HepG2 (cell line): ENCODE results near the gene MAP4K3. TPM values are rescaled to one million over a fixed set of nuclear protein-coding genes. Genes with fewer than 3 reads are reported as not detected.
A peak's percentile ranks its signal among the peaks of the same experiment; 100 is the strongest.

Experiments
- ATAC-seq: fragments of 200-7000 bp; cut with Tn5 transposase; 3 replicates; pipeline ENCODE4 v1.9.1; 2020; ENCODE audit warnings: mild to moderate bottlenecking, moderate library complexity
- BruUV-seq: library from RNA; stranded (reverse); fragments of 400-500 nt; replicated peaks from 2 replicates; lab custom pipeline; 2021; lab: Mats Ljungman, UMichigan
- CTCF ChIA-PET: fragments of 300-600 bp; formaldehyde crosslinking; extraction: SDS; loops from one replicate; lab custom pipeline; 2021; ENCODE audit warnings: low total read pairs, inconsistent platforms, low intra/inter-chr PET ratio; lab: Yijun Ruan, JAX
- POLR2A ChIA-PET: fragments of 350-600 bp; sonication (Branson Sonifier 250); formaldehyde crosslinking; loops from one replicate; lab custom pipeline; 2020; ENCODE audit warnings: antibody characterized with exemption, inconsistent platforms; lab: Yijun Ruan, JAX
- DNase-seq: peaks from one replicate; pipeline ENCODE4 v3.0.0-alpha.2; 2015; ENCODE audit warnings: low spot score
- FAIRE-seq: peaks from 3 replicates; lab custom pipeline; 2011; peaks lifted over from hg19 to GRCh38; lab: Jason Lieb, UNC
- H2AFZ ChIP-seq: one replicate; pipeline ENCODE4 v1.6.1; 2011; ENCODE audit warnings: low read length, inconsistent platforms
- H3K27ac ChIP-seq: fragments of 300-600 bp; 3 replicates; pipeline ENCODE4 v1.8.0; 2011; ENCODE audit warnings: mixed run types, mild to moderate bottlenecking, mixed read lengths, low read length, inconsistent platforms; ENCODE audit not compliant: insufficient read depth; ENCODE audit errors: extremely low read length
- H3K27me3 ChIP-seq, 2 experiments: fragments of 200-600 bp in 1 of 2; 2 replicates in 1 of 2; 3 replicates in 1 of 2; pipeline versions ENCODE4 v1.6.0 to v1.8.0; 2011; ENCODE audit warnings: low read length in 2 of 2, mild to moderate bottlenecking in 2 of 2, moderate library complexity in 2 of 2, inconsistent platforms in 1 of 2; ENCODE audit not compliant: insufficient read depth in 2 of 2, control insufficient read depth in 1 of 2
- H3K36me3 ChIP-seq, 2 experiments: fragments of 200-600 bp in 1 of 2; replicated peaks in 1 of 2; 2 replicates in 1 of 2; 3 replicates in 1 of 2; pipeline versions ENCODE4 v1.5.1 to v1.8.0; 2011; ENCODE audit warnings: low read length in 2 of 2, inconsistent platforms in 1 of 2; ENCODE audit not compliant: insufficient read depth in 2 of 2, control insufficient read depth in 1 of 2
- H3K4me1 ChIP-seq: 2 replicates; pipeline ENCODE4 v1.5.1; 2012; ENCODE audit warnings: low read length, inconsistent platforms; ENCODE audit not compliant: insufficient read depth
- H3K4me2 ChIP-seq: 2 replicates; pipeline ENCODE4 v1.6.0; 2011; ENCODE audit warnings: low read depth, low read length, inconsistent platforms
- H3K4me3 ChIP-seq, 3 experiments: fragments of 200-600 bp in 1 of 3; sonication (generic), shearing (Covaris generic) in 1 of 3; replicated peaks in 1 of 3; 2 replicates each; pipeline ENCODE4 v1.5.1; 2011 to 2016; ENCODE audit warnings: low read length in 3 of 3, inconsistent platforms in 2 of 3, low read depth in 2 of 3, mild to moderate bottlenecking in 2 of 3, control low read depth in 1 of 3, mixed read lengths in 1 of 3; ENCODE audit not compliant: insufficient read depth in 1 of 3
- H3K79me2 ChIP-seq: one replicate; pipeline ENCODE4 v1.6.1; 2011; ENCODE audit warnings: low read length, inconsistent platforms; ENCODE audit not compliant: insufficient read depth
- H3K9ac ChIP-seq: 2 replicates; pipeline ENCODE4 v1.6.0; 2011; ENCODE audit warnings: mild to moderate bottlenecking, low read depth, low read length, inconsistent platforms; ENCODE audit not compliant: insufficient read depth
- H3K9me3 ChIP-seq: 2 replicates; pipeline ENCODE4 v1.5.1; 2012; ENCODE audit warnings: mild to moderate bottlenecking, low read length
- H4K20me1 ChIP-seq: 2 replicates; pipeline ENCODE4 v1.6.0; 2011; ENCODE audit warnings: inconsistent platforms, mild to moderate bottlenecking, low read length, moderate library complexity; ENCODE audit not compliant: insufficient read depth
- CHCHD3 ChIP-seq: sonication (generic); formaldehyde crosslinking; IDR thresholded peaks from 2 replicates; pipeline ENCODE4 v1.8.0; 2022; ENCODE audit warnings: mild to moderate bottlenecking, missing genetic modification reagents, moderate library complexity
- HNF4G ChIP-seq, 2 experiments: sonication (generic) in 1 of 2; formaldehyde crosslinking in 1 of 2; IDR thresholded peaks; 2 replicates each; pipeline versions ENCODE4 v1.4.0 to v1.6.1; 2011 to 2020; ENCODE audit warnings: borderline replicate concordance in 2 of 2, low read depth in 2 of 2, mild to moderate bottlenecking in 2 of 2, low read length in 1 of 2, missing genetic modification reagents in 1 of 2, moderate library complexity in 1 of 2
- ISX ChIP-seq: sonication (generic); formaldehyde crosslinking; conservative IDR thresholded peaks from 2 replicates; pipeline ENCODE4 v1.5.0; 2020; ENCODE audit warnings: missing genetic modification reagents
- KDM3A ChIP-seq: IDR thresholded peaks from 2 replicates; pipeline ENCODE4 v1.6.1; 2018; ENCODE audit warnings: low read depth, missing compliant biosample characterization
- NBN ChIP-seq: fragments of 450-650 bp; conservative IDR thresholded peaks from 2 replicates; pipeline ENCODE4 v1.6.1; 2017
- PCBP1 ChIP-seq: fragments of 200-400 bp; formaldehyde crosslinking; IDR thresholded peaks from 2 replicates; pipeline ENCODE4 v1.6.1; 2017; ENCODE audit warnings: mild to moderate bottlenecking, low read depth, low read length, borderline replicate concordance
- POGZ ChIP-seq: sonication (generic); formaldehyde crosslinking; IDR thresholded peaks from 2 replicates; pipeline ENCODE4 v1.4.0; 2020; ENCODE audit warnings: mild to moderate bottlenecking, missing genetic modification reagents
- RBM22 ChIP-seq: fragments of 200-400 bp; formaldehyde crosslinking; optimal IDR thresholded peaks from 2 replicates; pipeline ENCODE3; 2017; ENCODE audit warnings: mild to moderate bottlenecking, low read length, moderate library complexity
- RELA ChIP-seq: sonication (generic); formaldehyde crosslinking; IDR thresholded peaks from 2 replicates; pipeline ENCODE4 v1.4.0; 2020; ENCODE audit warnings: missing genetic modification reagents
- ZNF564 ChIP-seq: sonication (generic); formaldehyde crosslinking; IDR thresholded peaks from 2 replicates; pipeline ENCODE4 v1.8.1; 2023; ENCODE audit warnings: mild to moderate bottlenecking, missing genetic modification reagents
- ZNF644 ChIP-seq: IDR thresholded peaks from 2 replicates; pipeline ENCODE4 v1.6.1; 2016; ENCODE audit warnings: low read depth
- ZNF720 ChIP-seq: sonication (generic); formaldehyde crosslinking; IDR thresholded peaks from 2 replicates; pipeline ENCODE4 v1.4.0; 2020; ENCODE audit warnings: missing genetic modification reagents
- ZSCAN30 ChIP-seq: sonication (generic); formaldehyde crosslinking; IDR thresholded peaks from 2 replicates; pipeline ENCODE4 v1.5.0; 2020; ENCODE audit warnings: mild to moderate bottlenecking, missing genetic modification reagents
- WGBS: methylation state at CpG from one replicate; pipeline ENCODE4 v1.1.6; 2017; ENCODE audit warnings: low lambda C conversion rate; 5-methylcytosine and 5-hydroxymethylcytosine counted together
- in situ Hi-C: cut with HindIII; loops from 2 replicates; pipeline ENCODE4 v1.10.0; 2017; ENCODE audit warnings: low pct_unique_long_range_greater_than_20kb; ENCODE audit not compliant: extremely low pct_ligation_motif_present
- intact Hi-C: fragments of 100-400 bp; cut with micrococcal nuclease; formaldehyde crosslinking; loops from one replicate; pipeline ENCODE4 v1.10.0; 2022; ENCODE audit not compliant: unreplicated experiment
- polyA plus RNA-seq, 8 experiments: library from polyadenylated mRNA; depleted of rRNA in 3 of 8; stranded (reverse) in 7 of 8; unstranded in 1 of 8; fragments of >200 nt; fragmentation: Illumina TruSeq in 4 of 8; extraction: Trizol in 4 of 8; gene quantifications; 2 replicates each; pipeline versions ENCODE4 v1.2.1 to v1.2.3, GENCODE V29; 2011 to 2016; ENCODE audit warnings: low read depth in 4 of 8, missing spikeins in 1 of 8, mixed read lengths in 1 of 8; ENCODE audit not compliant: insufficient read depth in 1 of 8
- total RNA-seq, 5 experiments: library from RNA; depleted of rRNA; stranded (reverse); fragments of >200 nt; fragmentation: Illumina TruSeq; extraction: Trizol; gene quantifications; 2 replicates each; pipeline ENCODE4 v1.2.3, GENCODE V29; 2016; ENCODE audit warnings: low read depth in 1 of 5
- TF ChIP-seq, protein P1 (sequence below): sonication (generic); formaldehyde crosslinking; IDR thresholded peaks from 2 replicates; pipeline ENCODE4 v1.5.1; 2020; ENCODE audit warnings: missing genetic modification reagents, mild to moderate bottlenecking, borderline replicate concordance
- TF ChIP-seq, protein P2 (sequence below): conservative IDR thresholded peaks from 2 replicates; pipeline ENCODE4 v1.6.1; 2018; ENCODE audit warnings: missing genetic modification reagents
- TF ChIP-seq, protein P3 (sequence below): sonication (generic); formaldehyde crosslinking; IDR thresholded peaks from 2 replicates; pipeline ENCODE4 v1.5.0; 2020; ENCODE audit warnings: missing genetic modification reagents

MAP4K3 gene
- total and polyA plus RNA-seq, 2 of the 13 experiments (the other 11 are each of a cell fraction or from before 2014, with no cell fraction given) = 45.9 to 53.2 TPM

DNA sequence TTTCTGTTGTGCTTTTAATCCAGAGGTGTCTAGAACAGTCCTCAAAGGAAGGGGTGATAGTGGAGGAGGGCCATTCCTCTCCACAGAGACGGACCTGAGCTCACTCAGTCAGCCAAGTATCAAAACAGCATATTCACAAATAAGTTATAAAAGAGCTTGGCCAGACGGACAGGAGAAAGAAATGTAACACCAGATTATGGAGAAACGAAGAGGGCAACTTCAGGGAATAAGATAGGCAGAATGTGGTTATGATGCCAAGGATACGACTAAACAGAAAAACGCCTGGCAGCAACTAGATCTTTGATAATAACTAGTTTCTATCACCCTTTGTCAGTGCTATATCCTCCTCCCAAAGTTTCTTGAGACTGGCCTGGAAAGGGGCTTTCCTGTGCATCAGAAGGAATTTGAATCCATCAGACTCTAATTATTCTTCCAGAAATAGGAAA, 42.5 kb downstream of the MAP4K3 start:
- no peak overlapping the region for H3K9ac ChIP-seq
- H3K36me3 ChIP-seq = no peaks in the 10 kb centered on the region; a peak in 1 of 5 replicates
- 95% methylated on average over 5 of the region's 5 CpGs for WGBS
- ATAC-seq (no peak), DNase-seq (no peak), FAIRE-seq (no peak)
- intact Hi-C loops (no loop called here), in situ Hi-C loops (no loop called here)
- no peak overlapping the region for H3K4me3 ChIP-seq
- H3K27me3 ChIP-seq = no peaks in the 10 kb centered on the region
- H3K9me3 ChIP-seq = no peaks in the 10 kb centered on the region
- H3K79me2 ChIP-seq = peaks cover 98% of the 10 kb centered on the region
- no peak overlapping the region for H3K4me2 ChIP-seq
- CTCF ChIA-PET = no interaction called here
- BruUV-seq = no TSS peak
- TF ChIP-seq ZNF720 (CRISPR knock-in tag) (no peak), RBM22 (peak; percentile 48)
- peaks cover 61% of the 10 kb centered on the region for H3K4me1 ChIP-seq
- POLR2A ChIA-PET = interaction anchor here (1.2 to 1.7 kb wide), 2 partner anchors 44 to 55 kb away, joined by 3 to 5 read pairs; no protein-coding TSS in a partner anchor
- H2AFZ ChIP-seq = no peak overlapping the region
- peaks cover 84% of the 10 kb centered on the region for H4K20me1 ChIP-seq
- H3K27ac ChIP-seq = no peak overlapping the region

DNA sequence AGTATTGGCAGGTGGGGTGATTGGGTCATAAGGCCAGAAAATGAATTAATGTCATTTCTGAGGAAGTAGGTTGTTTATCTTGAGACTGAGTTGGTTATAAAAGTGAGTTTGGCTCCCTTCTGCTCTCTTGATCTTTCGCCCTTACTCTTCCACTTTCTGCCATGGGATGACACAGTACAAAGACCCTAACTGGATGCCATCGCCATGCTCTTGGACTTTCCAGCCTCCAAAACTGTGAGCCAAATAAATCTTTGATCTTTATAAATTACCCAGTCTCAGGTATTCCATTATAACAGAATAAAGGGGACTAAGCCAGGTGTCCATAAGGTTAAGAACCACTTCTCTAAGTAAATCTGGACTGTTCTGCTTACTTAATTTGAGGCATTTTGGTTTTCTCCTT, 44.4 kb downstream of the MAP4K3 start:
- H3K4me1 ChIP-seq = peaks cover 56% of the 10 kb centered on the region
- in situ Hi-C loops (no loop called here), intact Hi-C loops (no loop called here)
- H3K27ac ChIP-seq = no peak overlapping the region
- BruUV-seq = no TSS peak
- no peaks in the 10 kb centered on the region; a peak in 1 of 5 replicates for H3K36me3 ChIP-seq
- no peaks in the 10 kb centered on the region for H3K27me3 ChIP-seq
- no peak overlapping the region for H2AFZ ChIP-seq
- no peak for DNase-seq
- peaks cover 98% of the 10 kb centered on the region for H3K79me2 ChIP-seq
- no peak overlapping the region for H3K4me3 ChIP-seq
- CTCF ChIA-PET = no interaction called here
- H3K9me3 ChIP-seq = no peaks in the 10 kb centered on the region
- H4K20me1 ChIP-seq = peaks cover 68% of the 10 kb centered on the region
- no peak for TF ChIP-seq POGZ (CRISPR knock-in tag)
- no peak for TF ChIP-seq ISX (CRISPR knock-in tag)
- no peak for TF ChIP-seq NBN
- TF ChIP-seq, protein P1, sequence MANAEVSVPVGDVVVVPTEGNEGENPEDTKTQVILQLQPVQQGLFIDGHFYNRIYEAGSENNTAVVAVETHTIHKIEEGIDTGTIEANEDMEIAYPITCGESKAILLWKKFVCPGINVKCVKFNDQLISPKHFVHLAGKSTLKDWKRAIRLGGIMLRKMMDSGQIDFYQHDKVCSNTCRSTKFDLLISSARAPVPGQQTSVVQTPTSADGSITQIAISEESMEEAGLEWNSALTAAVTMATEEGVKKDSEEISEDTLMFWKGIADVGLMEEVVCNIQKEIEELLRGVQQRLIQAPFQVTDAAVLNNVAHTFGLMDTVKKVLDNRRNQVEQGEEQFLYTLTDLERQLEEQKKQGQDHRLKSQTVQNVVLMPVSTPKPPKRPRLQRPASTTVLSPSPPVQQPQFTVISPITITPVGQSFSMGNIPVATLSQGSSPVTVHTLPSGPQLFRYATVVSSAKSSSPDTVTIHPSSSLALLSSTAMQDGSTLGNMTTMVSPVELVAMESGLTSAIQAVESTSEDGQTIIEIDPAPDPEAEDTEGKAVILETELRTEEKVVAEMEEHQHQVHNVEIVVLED (CRISPR knock-in tag) = no peak
- peak; percentile 99 for TF ChIP-seq ZNF564 (CRISPR knock-in tag)
- TF ChIP-seq KDM3A (CRISPR knock-in tag) = no peak
- no peak for TF ChIP-seq RELA (CRISPR knock-in tag)
- TF ChIP-seq, protein P2, sequence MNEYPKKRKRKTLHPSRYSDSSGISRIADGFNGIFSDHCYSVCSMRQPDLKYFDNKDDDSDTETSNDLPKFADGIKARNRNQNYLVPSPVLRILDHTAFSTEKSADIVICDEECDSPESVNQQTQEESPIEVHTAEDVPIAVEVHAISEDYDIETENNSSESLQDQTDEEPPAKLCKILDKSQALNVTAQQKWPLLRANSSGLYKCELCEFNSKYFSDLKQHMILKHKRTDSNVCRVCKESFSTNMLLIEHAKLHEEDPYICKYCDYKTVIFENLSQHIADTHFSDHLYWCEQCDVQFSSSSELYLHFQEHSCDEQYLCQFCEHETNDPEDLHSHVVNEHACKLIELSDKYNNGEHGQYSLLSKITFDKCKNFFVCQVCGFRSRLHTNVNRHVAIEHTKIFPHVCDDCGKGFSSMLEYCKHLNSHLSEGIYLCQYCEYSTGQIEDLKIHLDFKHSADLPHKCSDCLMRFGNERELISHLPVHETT = no peak
- no peak for TF ChIP-seq HNF4G (IDR thresholded peaks at IDR 0.05; ENCODE audit: borderline replicate concordance, low read depth, low read length)
- TF ChIP-seq HNF4G (CRISPR knock-in tag; IDR thresholded peaks at IDR 0.05; ENCODE audit: borderline replicate concordance, low read depth) = no peak
- TF ChIP-seq, protein P3, sequence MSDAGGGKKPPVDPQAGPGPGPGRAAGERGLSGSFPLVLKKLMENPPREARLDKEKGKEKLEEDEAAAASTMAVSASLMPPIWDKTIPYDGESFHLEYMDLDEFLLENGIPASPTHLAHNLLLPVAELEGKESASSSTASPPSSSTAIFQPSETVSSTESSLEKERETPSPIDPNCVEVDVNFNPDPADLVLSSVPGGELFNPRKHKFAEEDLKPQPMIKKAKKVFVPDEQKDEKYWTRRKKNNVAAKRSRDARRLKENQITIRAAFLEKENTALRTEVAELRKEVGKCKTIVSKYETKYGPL (CRISPR knock-in tag) = no peak
- no peak for TF ChIP-seq ZSCAN30 (CRISPR knock-in tag)
- TF ChIP-seq ZNF644 (CRISPR knock-in tag) = peak; percentile 51; the same call in 1 of the 2 replicates
- no peak for TF ChIP-seq PCBP1
- TF ChIP-seq CHCHD3 (CRISPR knock-in tag) = no peak
- POLR2A ChIA-PET = interaction anchor here (0.6 kb wide), 1 partner anchor 46 kb away, joined by 3 read pairs; no protein-coding TSS in a partner anchor
- FAIRE-seq = no peak
- WGBS = 50% methylated on average over 2 of the region's 2 CpGs
- no peak for ATAC-seq
- H3K4me2 ChIP-seq = no peak overlapping the region
- H3K9ac ChIP-seq = no peak overlapping the region
